Ishikawa (cell line): ENCODE data around the gene SLC2A10.

Experiments used
- EP300 ChIP-seq: IDR thresholded peaks from 2 replicates; pipeline ENCODE4 v1.6.1; 2012; ENCODE audit warnings: borderline replicate concordance
- MAX ChIP-seq: IDR thresholded peaks from 2 replicates; pipeline ENCODE4 v1.6.1; 2012
- RAD21 ChIP-seq: IDR thresholded peaks from 2 replicates; pipeline ENCODE4 v1.6.1; 2012; ENCODE audit warnings: low read depth
- TF ChIP-seq, protein P1 (sequence below): IDR thresholded peaks from 2 replicates; pipeline ENCODE4 v1.6.1; 2012; ENCODE audit warnings: low read depth, mild to moderate bottlenecking

DNA sequence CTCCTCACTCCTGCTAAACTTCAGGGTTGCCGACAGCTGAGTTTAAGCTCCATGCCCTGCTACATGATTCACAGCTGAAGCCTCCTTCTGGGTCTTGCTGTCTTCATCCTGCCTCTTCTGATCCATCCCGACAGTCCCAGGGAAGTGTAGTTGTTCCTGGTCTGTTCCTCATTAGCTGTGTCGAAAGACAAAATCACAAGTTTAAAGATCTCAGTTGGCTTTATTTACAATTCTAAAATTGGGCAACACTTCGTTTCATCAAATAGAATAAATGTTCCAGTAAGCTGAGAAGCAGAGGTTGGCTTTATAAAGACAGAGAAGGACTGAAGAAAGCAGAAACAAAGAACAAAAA, 4.1 kb upstream of the SLC2A10 start:
- TF ChIP-seq, protein P1, sequence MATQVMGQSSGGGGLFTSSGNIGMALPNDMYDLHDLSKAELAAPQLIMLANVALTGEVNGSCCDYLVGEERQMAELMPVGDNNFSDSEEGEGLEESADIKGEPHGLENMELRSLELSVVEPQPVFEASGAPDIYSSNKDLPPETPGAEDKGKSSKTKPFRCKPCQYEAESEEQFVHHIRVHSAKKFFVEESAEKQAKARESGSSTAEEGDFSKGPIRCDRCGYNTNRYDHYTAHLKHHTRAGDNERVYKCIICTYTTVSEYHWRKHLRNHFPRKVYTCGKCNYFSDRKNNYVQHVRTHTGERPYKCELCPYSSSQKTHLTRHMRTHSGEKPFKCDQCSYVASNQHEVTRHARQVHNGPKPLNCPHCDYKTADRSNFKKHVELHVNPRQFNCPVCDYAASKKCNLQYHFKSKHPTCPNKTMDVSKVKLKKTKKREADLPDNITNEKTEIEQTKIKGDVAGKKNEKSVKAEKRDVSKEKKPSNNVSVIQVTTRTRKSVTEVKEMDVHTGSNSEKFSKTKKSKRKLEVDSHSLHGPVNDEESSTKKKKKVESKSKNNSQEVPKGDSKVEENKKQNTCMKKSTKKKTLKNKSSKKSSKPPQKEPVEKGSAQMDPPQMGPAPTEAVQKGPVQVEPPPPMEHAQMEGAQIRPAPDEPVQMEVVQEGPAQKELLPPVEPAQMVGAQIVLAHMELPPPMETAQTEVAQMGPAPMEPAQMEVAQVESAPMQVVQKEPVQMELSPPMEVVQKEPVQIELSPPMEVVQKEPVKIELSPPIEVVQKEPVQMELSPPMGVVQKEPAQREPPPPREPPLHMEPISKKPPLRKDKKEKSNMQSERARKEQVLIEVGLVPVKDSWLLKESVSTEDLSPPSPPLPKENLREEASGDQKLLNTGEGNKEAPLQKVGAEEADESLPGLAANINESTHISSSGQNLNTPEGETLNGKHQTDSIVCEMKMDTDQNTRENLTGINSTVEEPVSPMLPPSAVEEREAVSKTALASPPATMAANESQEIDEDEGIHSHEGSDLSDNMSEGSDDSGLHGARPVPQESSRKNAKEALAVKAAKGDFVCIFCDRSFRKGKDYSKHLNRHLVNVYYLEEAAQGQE = no peak
- TF ChIP-seq EP300 = no peak
- no peak for TF ChIP-seq MAX
- TF ChIP-seq RAD21 = no peak
